Transverse colon (tissue), 4 donors: ENCODE measurements around the gene ETFDH. TPM values are rescaled to one million over a fixed set of nuclear protein-coding genes. Genes with fewer than 3 reads are reported as not detected.
"Not testable (repeated sequence)": the region's sequence is repeated elsewhere in the genome, so short reads cannot be mapped to it uniquely, and the experiment has no call there.

ENCODE experiments used
- DNase-seq: peaks from one replicate; pipeline ENCODE4 v3.0.0-alpha.2; 2019
- H3K27ac ChIP-seq, 4 donors: fragments of 200-600 bp; sonication (generic); 2 replicates each; pipeline ENCODE4 v1.5.1; 2016 to 2018; ENCODE audit warnings: inconsistent platforms in 4 of 4
- H3K27me3 ChIP-seq: fragments of 200-600 bp; sonication (generic); 2 replicates; pipeline ENCODE4 v1.5.1; 2017; ENCODE audit warnings: inconsistent platforms
- H3K36me3 ChIP-seq, 4 donors: fragments of 200-600 bp; sonication (generic); 2 replicates each; pipeline ENCODE4 v1.5.1; 2017 to 2019; ENCODE audit warnings: inconsistent platforms in 4 of 4
- H3K4me1 ChIP-seq, 4 donors: fragments of 200-600 bp; sonication (generic); 2 replicates each; pipeline ENCODE4 v1.5.1; 2017 to 2020; ENCODE audit warnings: inconsistent platforms in 4 of 4
- H3K4me3 ChIP-seq, 4 donors: fragments of 200-600 bp; sonication (generic); 1 replicate in 1 of 4; 2 replicates in 3 of 4; pipeline versions ENCODE4 v1.5.1 to v1.6.1; 2017 to 2019; ENCODE audit warnings: inconsistent platforms in 4 of 4
- H3K9me3 ChIP-seq, 2 donors: fragments of 200-600 bp; sonication (generic); 2 replicates each; pipeline ENCODE4 v1.5.1; 2017 to 2019; ENCODE audit warnings: inconsistent platforms in 2 of 2
- EP300 ChIP-seq: sonication (generic); formaldehyde crosslinking; IDR thresholded peaks from one replicate; pipeline ENCODE4 v1.6.1; 2017; ENCODE audit warnings: antibody characterized with exemption, low read depth
- POLR2A ChIP-seq: fragments of 450-650 bp; IDR thresholded peaks from one replicate; pipeline ENCODE4 v1.6.1; 2016; ENCODE audit warnings: antibody characterized with exemption, mild to moderate bottlenecking, moderate library complexity
- POLR2AphosphoS5 ChIP-seq, 3 donors: sonication (generic); formaldehyde crosslinking; IDR thresholded peaks; one replicate each; pipeline ENCODE4 v1.6.1; 2016; ENCODE audit warnings: antibody characterized with exemption in 3 of 3
- WGBS, 2 donors: methylation state at CpG; one replicate each; pipeline ENCODE4 v1.1.5; 2018; ENCODE audit warnings: low coverage in 1 of 2; 5-methylcytosine and 5-hydroxymethylcytosine counted together
- in situ Hi-C, 4 donors: fragments of 200-750 bp; cut with MboI; loops; one replicate each; pipeline versions ENCODE4 v1.15.0 to v1.15.1; 2017; ENCODE audit warnings: low sequenced_read_pairs in 3 of 4, low pct_ligation_motif_present in 1 of 4, low pct_unique_long_range_greater_than_20kb in 1 of 4
- intact Hi-C: fragments of 100-400 bp; cut with DNase I; formaldehyde crosslinking; loops from one replicate; pipeline ENCODE4 v1.15.1; 2023; ENCODE audit warnings: low total_unique reads
- total RNA-seq, 4 donors: library from RNA; depleted of rRNA; stranded (reverse); fragments of >200 nt; gene quantifications; one replicate each; pipeline ENCODE4 v1.1.0, GENCODE V29; 2016
- TF ChIP-seq, protein P1 (sequence below), 5 experiments: fragments of 200-600 bp in 3 of 5; fragments of 450-650 bp in 2 of 5; sonication (generic) in 3 of 5; IDR thresholded peaks; 1 replicate in 2 of 5; 2 replicates in 3 of 5; pipeline ENCODE4 v1.5.1; 2016 to 2017; ENCODE audit warnings: antibody characterized with exemption in 5 of 5, inconsistent platforms in 3 of 5, mild to moderate bottlenecking in 2 of 5, moderate library complexity in 1 of 5

Gene ETFDH
- total RNA-seq, 4 donors from 2014 or later: 19.5 to 144 (median 88.5) TPM

GRCh38 chr4:158710814-158711213, 38.7 kb downstream of the ETFDH start:
- TF ChIP-seq POLR2AphosphoS5 (IDR thresholded peaks at IDR 0.05) (no peak), EP300 (no peak), POLR2A (no peak)
- TF ChIP-seq, protein P1, sequence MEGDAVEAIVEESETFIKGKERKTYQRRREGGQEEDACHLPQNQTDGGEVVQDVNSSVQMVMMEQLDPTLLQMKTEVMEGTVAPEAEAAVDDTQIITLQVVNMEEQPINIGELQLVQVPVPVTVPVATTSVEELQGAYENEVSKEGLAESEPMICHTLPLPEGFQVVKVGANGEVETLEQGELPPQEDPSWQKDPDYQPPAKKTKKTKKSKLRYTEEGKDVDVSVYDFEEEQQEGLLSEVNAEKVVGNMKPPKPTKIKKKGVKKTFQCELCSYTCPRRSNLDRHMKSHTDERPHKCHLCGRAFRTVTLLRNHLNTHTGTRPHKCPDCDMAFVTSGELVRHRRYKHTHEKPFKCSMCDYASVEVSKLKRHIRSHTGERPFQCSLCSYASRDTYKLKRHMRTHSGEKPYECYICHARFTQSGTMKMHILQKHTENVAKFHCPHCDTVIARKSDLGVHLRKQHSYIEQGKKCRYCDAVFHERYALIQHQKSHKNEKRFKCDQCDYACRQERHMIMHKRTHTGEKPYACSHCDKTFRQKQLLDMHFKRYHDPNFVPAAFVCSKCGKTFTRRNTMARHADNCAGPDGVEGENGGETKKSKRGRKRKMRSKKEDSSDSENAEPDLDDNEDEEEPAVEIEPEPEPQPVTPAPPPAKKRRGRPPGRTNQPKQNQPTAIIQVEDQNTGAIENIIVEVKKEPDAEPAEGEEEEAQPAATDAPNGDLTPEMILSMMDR (IDR thresholded peaks at IDR 0.05): no peak
- Histone ChIP-seq H3K4me1 (no peaks in the 10 kb centered on the region), H3K27me3 (no peaks in the 10 kb centered on the region), H3K36me3 (peaks cover 0 to 78% (median 32%) of the 10 kb centered on the region in 4 donors), H3K9me3 (no peaks in the 10 kb centered on the region), H3K27ac (no peak overlapping the region), H3K4me3 (no peak overlapping the region)
- in situ Hi-C loops: loop anchor here in 1 of 4 donors (25.0 kb wide), 1 partner anchor 476 kb away; no protein-coding TSS in a partner anchor
- 71 to 86% methylated on average over 1 of the region's 1 CpG for WGBS, 2 donors
- DNase-seq: no peak
- intact Hi-C loops: no loop called here

DNA sequence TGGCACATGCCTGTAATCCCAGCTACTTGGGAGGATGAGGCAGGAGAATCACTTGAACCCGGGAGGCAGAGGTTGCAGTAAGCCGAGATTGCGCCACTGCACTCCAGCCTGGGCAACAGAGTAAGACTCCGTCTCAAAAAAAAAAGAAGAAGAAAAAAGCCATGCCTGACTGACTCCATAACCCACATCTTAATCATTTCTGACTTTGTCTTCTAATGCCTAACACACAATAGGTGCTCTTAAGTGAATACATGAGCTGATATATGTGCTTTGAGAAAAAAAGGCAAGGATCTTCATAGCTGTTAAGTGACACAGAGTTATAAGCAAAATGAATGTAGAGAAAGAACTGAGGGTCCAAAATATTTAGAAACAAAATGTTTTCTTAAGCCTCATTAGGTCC, 40.5 kb downstream of the ETFDH start:
- intact Hi-C loops, H3K9me3 ChIP-seq, H3K4me3 ChIP-seq, DNase-seq, H3K27ac ChIP-seq, H3K4me1 ChIP-seq, H3K27me3 ChIP-seq: not testable (repeated sequence)
- peaks cover 0 to 86% (median 35%) of the 10 kb centered on the region in 4 donors for H3K36me3 ChIP-seq
- in situ Hi-C loops: loop anchor here in 1 of 4 donors (25.0 kb wide), 1 partner anchor 475 kb away; no protein-coding TSS in a partner anchor
- WGBS, 2 donors: 94 to 100% methylated on average over 3 to 4 of the region's 4 CpGs

- in situ Hi-C loops: loop anchor here in 1 of 4 donors (25.0 kb wide), 1 partner anchor 472 kb away; no protein-coding TSS in a partner anchor
These were observed 42.8 kb downstream of the ETFDH start for GRCh38 chr4:158714937-158715336.

DNA sequence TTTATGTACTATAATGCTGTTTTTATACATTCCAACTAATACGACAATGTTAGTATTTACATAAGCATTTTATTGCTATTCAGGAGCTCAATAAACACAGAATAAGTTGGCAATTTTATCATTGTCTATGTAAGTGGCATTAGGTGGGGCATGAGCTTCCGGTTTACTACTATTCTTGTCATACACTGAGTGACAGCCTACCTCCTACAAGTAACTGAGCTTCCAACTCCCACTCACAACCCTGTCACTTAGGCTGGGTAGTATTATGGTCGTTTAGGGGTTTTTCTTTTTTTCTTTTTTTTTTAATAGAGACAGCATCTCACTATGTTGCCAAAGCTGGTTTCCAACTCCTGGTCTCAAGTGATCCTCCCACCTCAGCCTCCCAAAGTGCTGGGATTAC, 43.7 kb downstream of the ETFDH start:
- in situ Hi-C loops (loop anchor here in 1 of 4 donors (25.0 kb wide), 1 partner anchor 471 kb away; no protein-coding TSS in a partner anchor), intact Hi-C loops (no loop called here)

More at GRCh38 chr4:158714937-158715336, 42.8 kb downstream of the ETFDH start:
- Histone ChIP-seq H3K36me3 (peaks cover 0 to 90% (median 36%) of the 10 kb centered on the region in 4 donors), H3K4me3 (no peak overlapping the region), H3K27me3 (no peaks in the 10 kb centered on the region), H3K9me3 (no peaks in the 10 kb centered on the region), H3K4me1 (no peaks in the 10 kb centered on the region), H3K27ac (no peak overlapping the region)
- intact Hi-C loops: no loop called here
- 85 to 86% methylated on average over 4 of the region's 4 CpGs for WGBS, 2 donors
- TF ChIP-seq EP300: no peak
- TF ChIP-seq POLR2A: no peak
- no peak for TF ChIP-seq POLR2AphosphoS5 (IDR thresholded peaks at IDR 0.05)
- TF ChIP-seq, protein P1 (IDR thresholded peaks at IDR 0.05): no peak
- DNase-seq: no peak

More for the DNA sequence above, 43.7 kb downstream of the ETFDH start:
- TF ChIP-seq POLR2A (no peak), EP300 (no peak)
- TF ChIP-seq, protein P1 (IDR thresholded peaks at IDR 0.05): no peak
- Histone ChIP-seq H3K4me1 (no peaks in the 10 kb centered on the region), H3K27me3 (no peaks in the 10 kb centered on the region), H3K9me3 (no peaks in the 10 kb centered on the region), H3K27ac (no peak overlapping the region), H3K4me3 (no peak overlapping the region), H3K36me3 (peaks cover 0 to 81% (median 33%) of the 10 kb centered on the region in 4 donors)
- DNase-seq: no peak
- 26 to 46% methylated on average over 3 of the region's 3 CpGs for WGBS, 2 donors
